B cell (primary cell): Measurements from ENCODE around the gene ERBB4. TPM values are rescaled to one million over a fixed set of nuclear protein-coding genes. Genes with fewer than 3 reads are reported as not detected.

ENCODE experiments used
- ATAC-seq: fragments of 200-7000 bp; cut with Tn5 transposase; one replicate; pipeline ENCODE4 v1.10.0; 2021; ENCODE audit warnings: low read depth, mild to moderate bottlenecking, moderate number of reproducible peaks, moderate library complexity
- CTCF ChIA-PET: fragments of 350-600 bp; sonication (Branson Sonifier 250); formaldehyde crosslinking; loops from one replicate; lab custom pipeline; 2021; ENCODE audit warnings: antibody characterized with exemption, inconsistent platforms; lab: Charles Lee
- POLR2A ChIA-PET: fragments of 350-600 bp; sonication (Branson Sonifier 250); formaldehyde crosslinking; loops from one replicate; lab custom pipeline; 2021; ENCODE audit warnings: antibody characterized with exemption; lab: Charles Lee
- DNase-seq: peaks from one replicate; pipeline ENCODE4 v3.0.0; 2013
- H2AFZ ChIP-seq: 2 replicates; pipeline ENCODE4 v1.6.1; 2012; ENCODE audit warnings: mild to moderate bottlenecking, low read depth, low read length; ENCODE audit not compliant: insufficient read depth, poor library complexity, severe bottlenecking
- H3K27ac ChIP-seq, 2 donors: 1 replicate in 1 of 2; 2 replicates in 1 of 2; pipeline ENCODE4 v1.5.1; 2012 to 2013; ENCODE audit warnings: low read length in 2 of 2, mild to moderate bottlenecking in 2 of 2, moderate library complexity in 1 of 2
- H3K27me3 ChIP-seq, 4 experiments: fragments of 200-600 bp in 1 of 4; sonication (generic) in 1 of 4; replicated peaks in 1 of 4; 1 replicate in 2 of 4; 2 replicates in 2 of 4; pipeline versions ENCODE4 v1.6.1 to v1.7.0; 2013 to 2016; ENCODE audit warnings: low read length in 3 of 4, mild to moderate bottlenecking in 2 of 4, mixed read lengths in 1 of 4, moderate library complexity in 1 of 4; ENCODE audit not compliant: insufficient read depth in 4 of 4, control insufficient read depth in 3 of 4; ENCODE audit errors: control extremely low read depth in 1 of 4
- H3K36me3 ChIP-seq, 2 experiments: replicated peaks in 1 of 2; 1 replicate in 1 of 2; 2 replicates in 1 of 2; pipeline versions ENCODE4 v1.6.1 to v1.7.1; 2013; ENCODE audit warnings: low read length in 1 of 2; ENCODE audit not compliant: insufficient read depth in 2 of 2, control insufficient read depth in 1 of 2; ENCODE audit errors: control extremely low read depth in 1 of 2, extremely low read depth in 1 of 2
- H3K4me1 ChIP-seq, 2 donors: fragments of 200-600 bp in 1 of 2; sonication (generic) in 1 of 2; 1 replicate in 1 of 2; 2 replicates in 1 of 2; pipeline versions ENCODE4 v1.5.1 to v1.6.1; 2013 to 2017; ENCODE audit warnings: low read length in 2 of 2; ENCODE audit not compliant: control insufficient read depth in 2 of 2, insufficient read depth in 2 of 2
- H3K4me2 ChIP-seq: replicated peaks from 2 replicates; pipeline ENCODE3; 2012; ENCODE audit warnings: mild to moderate bottlenecking, low read depth, low read length; ENCODE audit not compliant: poor library complexity, severe bottlenecking
- H3K4me3 ChIP-seq, 5 experiments: fragments of 200-600 bp in 1 of 5; sonication (generic) in 1 of 5; 1 replicate in 3 of 5; 2 replicates in 2 of 5; pipeline versions ENCODE4 v1.5.1 to v1.7.0; 2011 to 2016; ENCODE audit warnings: low read length in 4 of 5, mild to moderate bottlenecking in 4 of 5, low read depth in 2 of 5, control low read depth in 1 of 5, moderate library complexity in 1 of 5; ENCODE audit not compliant: insufficient read depth in 1 of 5; ENCODE audit errors: control extremely low read depth in 1 of 5, extremely low read depth in 1 of 5
- H3K79me2 ChIP-seq: fragments of 200-600 bp; sonication (generic); one replicate; pipeline ENCODE4 v1.6.0; 2016; ENCODE audit warnings: low read length; ENCODE audit not compliant: control insufficient read depth, insufficient read depth
- H3K9ac ChIP-seq: fragments of 200-600 bp; sonication (generic); 2 replicates; pipeline ENCODE4 v1.6.1; 2017; ENCODE audit warnings: mild to moderate bottlenecking, low read length, moderate library complexity
- H3K9me3 ChIP-seq, 3 donors: one replicate each; pipeline versions ENCODE4 v1.6.1 to v1.7.1; 2013; ENCODE audit warnings: low read length in 2 of 3; ENCODE audit not compliant: control insufficient read depth in 2 of 3, insufficient read depth in 1 of 3; ENCODE audit errors: control extremely low read depth in 1 of 3
- H4K20me1 ChIP-seq: 2 replicates; pipeline ENCODE4 v1.6.0; 2012; ENCODE audit warnings: mild to moderate bottlenecking, low read length; ENCODE audit not compliant: insufficient read depth, control insufficient read depth, poor library complexity, severe bottlenecking
- H3K27ac Mint-ChIP-seq: one replicate; pipeline ENCODE4 v1.8.0; 2021; ENCODE audit warnings: mixed read lengths
- H3K27me3 Mint-ChIP-seq: one replicate; pipeline ENCODE4 v1.8.0; 2021; ENCODE audit warnings: mixed read lengths
- H3K4me1 Mint-ChIP-seq: one replicate; pipeline ENCODE4 v1.8.0; 2021; ENCODE audit warnings: mixed read lengths
- H3K4me3 Mint-ChIP-seq: one replicate; pipeline ENCODE4 v1.8.0; 2021; ENCODE audit warnings: mixed read lengths
- H3K9me3 Mint-ChIP-seq: one replicate; pipeline ENCODE4 v1.8.0; 2022; ENCODE audit warnings: mixed read lengths; ENCODE audit not compliant: insufficient read depth
- CTCF ChIP-seq: fragments of 200-600 bp; IDR thresholded peaks from one replicate; pipeline ENCODE4 v1.8.0; 2022; ENCODE audit warnings: antibody characterized with exemption, mild to moderate bottlenecking
- EZH2 ChIP-seq: IDR thresholded peaks from 2 replicates; pipeline ENCODE4 v1.6.1; 2012; ENCODE audit warnings: borderline replicate concordance, low read depth, mild to moderate bottlenecking, moderate library complexity, low read length; ENCODE audit not compliant: insufficient read depth, poor library complexity, severe bottlenecking
- WGBS: methylation state at CpG from one replicate; pipeline ENCODE4 v1.1.5; 2013; ENCODE audit warnings: missing lambda C conversion rate; ENCODE audit not compliant: insufficient coverage; 5-methylcytosine and 5-hydroxymethylcytosine counted together
- intact Hi-C: fragments of 100-400 bp; cut with micrococcal nuclease; formaldehyde crosslinking; loops from one replicate; pipeline ENCODE4 v1.10.0; 2022
- polyA plus RNA-seq: library from polyadenylated mRNA; depleted of rRNA; stranded (reverse); fragments of >200 nt; gene quantifications from 2 replicates; pipeline ENCODE4 v1.2.3, GENCODE V29; 2012
- total RNA-seq, 2 donors: library from RNA; stranded (reverse); fragments of 120-200 nt in 1 of 2; gene quantifications; 1 replicate in 1 of 2; 2 replicates in 1 of 2; pipeline versions ENCODE4 v1.2.3 to v1.2.4, GENCODE V29; 2013 to 2022

The ERBB4 gene
- total and polyA plus RNA-seq, 2 donors (not counting 1 experiment from before 2014, with no cell fraction given): not detected

GRCh38 chr2:211435331-211435730 is 1103.3 kb downstream of the ERBB4 start:
- no peaks in the 10 kb centered on the region for H3K9me3 Mint-ChIP-seq

GRCh38 chr2:211434773-211435172 is 1103.8 kb downstream of the ERBB4 start:
- intact Hi-C loops: no loop called here
- H3K79me2 ChIP-seq: no peaks in the 10 kb centered on the region
- DNase-seq: no peak
- H3K27me3 ChIP-seq: no peaks in the 10 kb centered on the region
- H3K4me1 ChIP-seq: no peaks in the 10 kb centered on the region
- Mint-ChIP-seq H3K4me3 (no peak overlapping the region), H3K9me3 (no peaks in the 10 kb centered on the region), H3K27ac (no peak overlapping the region), H3K27me3 (no peaks in the 10 kb centered on the region), H3K4me1 (peaks cover 2% of the 10 kb centered on the region)
- ATAC-seq: no peak
- 86% methylated on average over 1 of the region's 3 CpGs for WGBS
- no peaks in the 10 kb centered on the region for H3K36me3 ChIP-seq
- no peaks in the 10 kb centered on the region for H4K20me1 ChIP-seq
- no peak overlapping the region for H3K27ac ChIP-seq
- ChIA-PET POLR2A (no interaction called here), CTCF (no interaction called here)
- no peak overlapping the region for H3K9ac ChIP-seq
- no peak overlapping the region for H3K4me3 ChIP-seq
- H3K4me2 ChIP-seq: no peak overlapping the region
- TF ChIP-seq EZH2: no peak
- no peak overlapping the region for H2AFZ ChIP-seq
- peaks cover 0 to 4% (median 0%) of the 10 kb centered on the region in 3 donors for H3K9me3 ChIP-seq

More at GRCh38 chr2:211435331-211435730, 1103.3 kb downstream of the ERBB4 start:
- Histone ChIP-seq H3K4me1 (no peaks in the 10 kb centered on the region), H3K27me3 (no peaks in the 10 kb centered on the region), H3K4me2 (no peak overlapping the region), H3K9ac (no peak overlapping the region), H2AFZ (no peak overlapping the region), H3K4me3 (no peak overlapping the region), H3K36me3 (no peaks in the 10 kb centered on the region), H3K9me3 (peaks cover 0 to 4% (median 0%) of the 10 kb centered on the region in 3 donors), H3K79me2 (no peaks in the 10 kb centered on the region), H3K27ac (no peak overlapping the region), H4K20me1 (no peaks in the 10 kb centered on the region)
- Mint-ChIP-seq H3K4me3 (no peak overlapping the region), H3K4me1 (peaks cover 2% of the 10 kb centered on the region), H3K27ac (no peak overlapping the region), H3K27me3 (no peaks in the 10 kb centered on the region)
- TF ChIP-seq EZH2: no peak
- no peak for TF ChIP-seq CTCF
- no peak for DNase-seq
- CTCF ChIA-PET: no interaction called here
- no peak for ATAC-seq
- WGBS: 100% methylated on average over 7 of the region's 9 CpGs
- intact Hi-C loops: no loop called here
- POLR2A ChIA-PET: no interaction called here
